B cell (primary cell): ENCODE measurements around the gene GRAMD2A. TPM values are rescaled to one million over a fixed set of nuclear protein-coding genes. Genes with fewer than 3 reads are reported as not detected.

Experiments used
- ATAC-seq: fragments of 200-7000 bp; cut with Tn5 transposase; one replicate; pipeline ENCODE4 v1.10.0; 2021; ENCODE audit warnings: low read depth, mild to moderate bottlenecking, moderate number of reproducible peaks, moderate library complexity
- CTCF ChIA-PET: fragments of 350-600 bp; sonication (Branson Sonifier 250); formaldehyde crosslinking; loops from one replicate; lab custom pipeline; 2021; ENCODE audit warnings: antibody characterized with exemption, inconsistent platforms; lab: Charles Lee
- POLR2A ChIA-PET: fragments of 350-600 bp; sonication (Branson Sonifier 250); formaldehyde crosslinking; loops from one replicate; lab custom pipeline; 2021; ENCODE audit warnings: antibody characterized with exemption; lab: Charles Lee
- DNase-seq: peaks from one replicate; pipeline ENCODE4 v3.0.0; 2013
- H2AFZ ChIP-seq: 2 replicates; pipeline ENCODE4 v1.6.1; 2012; ENCODE audit warnings: mild to moderate bottlenecking, low read depth, low read length; ENCODE audit not compliant: insufficient read depth, poor library complexity, severe bottlenecking
- H3K27ac ChIP-seq, 2 donors: 1 replicate in 1 of 2; 2 replicates in 1 of 2; pipeline ENCODE4 v1.5.1; 2012 to 2013; ENCODE audit warnings: low read length in 2 of 2, mild to moderate bottlenecking in 2 of 2, moderate library complexity in 1 of 2
- H3K27me3 ChIP-seq, 4 experiments: fragments of 200-600 bp in 1 of 4; sonication (generic) in 1 of 4; replicated peaks in 1 of 4; 1 replicate in 2 of 4; 2 replicates in 2 of 4; pipeline versions ENCODE4 v1.6.1 to v1.7.0; 2013 to 2016; ENCODE audit warnings: low read length in 3 of 4, mild to moderate bottlenecking in 2 of 4, mixed read lengths in 1 of 4, moderate library complexity in 1 of 4; ENCODE audit not compliant: insufficient read depth in 4 of 4, control insufficient read depth in 3 of 4; ENCODE audit errors: control extremely low read depth in 1 of 4
- H3K36me3 ChIP-seq, 2 experiments: replicated peaks in 1 of 2; 1 replicate in 1 of 2; 2 replicates in 1 of 2; pipeline versions ENCODE4 v1.6.1 to v1.7.1; 2013; ENCODE audit warnings: low read length in 1 of 2; ENCODE audit not compliant: insufficient read depth in 2 of 2, control insufficient read depth in 1 of 2; ENCODE audit errors: control extremely low read depth in 1 of 2, extremely low read depth in 1 of 2
- H3K4me1 ChIP-seq, 2 donors: fragments of 200-600 bp in 1 of 2; sonication (generic) in 1 of 2; 1 replicate in 1 of 2; 2 replicates in 1 of 2; pipeline versions ENCODE4 v1.5.1 to v1.6.1; 2013 to 2017; ENCODE audit warnings: low read length in 2 of 2; ENCODE audit not compliant: control insufficient read depth in 2 of 2, insufficient read depth in 2 of 2
- H3K4me2 ChIP-seq: replicated peaks from 2 replicates; pipeline ENCODE3; 2012; ENCODE audit warnings: mild to moderate bottlenecking, low read depth, low read length; ENCODE audit not compliant: poor library complexity, severe bottlenecking
- H3K4me3 ChIP-seq, 5 experiments: fragments of 200-600 bp in 1 of 5; sonication (generic) in 1 of 5; 1 replicate in 3 of 5; 2 replicates in 2 of 5; pipeline versions ENCODE4 v1.5.1 to v1.7.0; 2011 to 2016; ENCODE audit warnings: low read length in 4 of 5, mild to moderate bottlenecking in 4 of 5, low read depth in 2 of 5, control low read depth in 1 of 5, moderate library complexity in 1 of 5; ENCODE audit not compliant: insufficient read depth in 1 of 5; ENCODE audit errors: control extremely low read depth in 1 of 5, extremely low read depth in 1 of 5
- H3K79me2 ChIP-seq: fragments of 200-600 bp; sonication (generic); one replicate; pipeline ENCODE4 v1.6.0; 2016; ENCODE audit warnings: low read length; ENCODE audit not compliant: control insufficient read depth, insufficient read depth
- H3K9ac ChIP-seq: fragments of 200-600 bp; sonication (generic); 2 replicates; pipeline ENCODE4 v1.6.1; 2017; ENCODE audit warnings: mild to moderate bottlenecking, low read length, moderate library complexity
- H3K9me3 ChIP-seq, 3 donors: one replicate each; pipeline versions ENCODE4 v1.6.1 to v1.7.1; 2013; ENCODE audit warnings: low read length in 2 of 3; ENCODE audit not compliant: control insufficient read depth in 2 of 3, insufficient read depth in 1 of 3; ENCODE audit errors: control extremely low read depth in 1 of 3
- H4K20me1 ChIP-seq: 2 replicates; pipeline ENCODE4 v1.6.0; 2012; ENCODE audit warnings: mild to moderate bottlenecking, low read length; ENCODE audit not compliant: insufficient read depth, control insufficient read depth, poor library complexity, severe bottlenecking
- H3K27ac Mint-ChIP-seq: one replicate; pipeline ENCODE4 v1.8.0; 2021; ENCODE audit warnings: mixed read lengths
- H3K27me3 Mint-ChIP-seq: one replicate; pipeline ENCODE4 v1.8.0; 2021; ENCODE audit warnings: mixed read lengths
- H3K4me1 Mint-ChIP-seq: one replicate; pipeline ENCODE4 v1.8.0; 2021; ENCODE audit warnings: mixed read lengths
- H3K4me3 Mint-ChIP-seq: one replicate; pipeline ENCODE4 v1.8.0; 2021; ENCODE audit warnings: mixed read lengths
- H3K9me3 Mint-ChIP-seq: one replicate; pipeline ENCODE4 v1.8.0; 2022; ENCODE audit warnings: mixed read lengths; ENCODE audit not compliant: insufficient read depth
- CTCF ChIP-seq: fragments of 200-600 bp; IDR thresholded peaks from one replicate; pipeline ENCODE4 v1.8.0; 2022; ENCODE audit warnings: antibody characterized with exemption, mild to moderate bottlenecking
- EZH2 ChIP-seq: IDR thresholded peaks from 2 replicates; pipeline ENCODE4 v1.6.1; 2012; ENCODE audit warnings: borderline replicate concordance, low read depth, mild to moderate bottlenecking, moderate library complexity, low read length; ENCODE audit not compliant: insufficient read depth, poor library complexity, severe bottlenecking
- WGBS: methylation state at CpG from one replicate; pipeline ENCODE4 v1.1.5; 2013; ENCODE audit warnings: missing lambda C conversion rate; ENCODE audit not compliant: insufficient coverage; 5-methylcytosine and 5-hydroxymethylcytosine counted together
- intact Hi-C: fragments of 100-400 bp; cut with micrococcal nuclease; formaldehyde crosslinking; loops from one replicate; pipeline ENCODE4 v1.10.0; 2022
- polyA plus RNA-seq: library from polyadenylated mRNA; depleted of rRNA; stranded (reverse); fragments of >200 nt; gene quantifications from 2 replicates; pipeline ENCODE4 v1.2.3, GENCODE V29; 2012
- total RNA-seq, 2 donors: library from RNA; stranded (reverse); fragments of 120-200 nt in 1 of 2; gene quantifications; 1 replicate in 1 of 2; 2 replicates in 1 of 2; pipeline versions ENCODE4 v1.2.3 to v1.2.4, GENCODE V29; 2013 to 2022

The GRAMD2A gene
- total and polyA plus RNA-seq, 2 donors (not counting 1 experiment from before 2014, with no cell fraction given), result not detected

DNA sequence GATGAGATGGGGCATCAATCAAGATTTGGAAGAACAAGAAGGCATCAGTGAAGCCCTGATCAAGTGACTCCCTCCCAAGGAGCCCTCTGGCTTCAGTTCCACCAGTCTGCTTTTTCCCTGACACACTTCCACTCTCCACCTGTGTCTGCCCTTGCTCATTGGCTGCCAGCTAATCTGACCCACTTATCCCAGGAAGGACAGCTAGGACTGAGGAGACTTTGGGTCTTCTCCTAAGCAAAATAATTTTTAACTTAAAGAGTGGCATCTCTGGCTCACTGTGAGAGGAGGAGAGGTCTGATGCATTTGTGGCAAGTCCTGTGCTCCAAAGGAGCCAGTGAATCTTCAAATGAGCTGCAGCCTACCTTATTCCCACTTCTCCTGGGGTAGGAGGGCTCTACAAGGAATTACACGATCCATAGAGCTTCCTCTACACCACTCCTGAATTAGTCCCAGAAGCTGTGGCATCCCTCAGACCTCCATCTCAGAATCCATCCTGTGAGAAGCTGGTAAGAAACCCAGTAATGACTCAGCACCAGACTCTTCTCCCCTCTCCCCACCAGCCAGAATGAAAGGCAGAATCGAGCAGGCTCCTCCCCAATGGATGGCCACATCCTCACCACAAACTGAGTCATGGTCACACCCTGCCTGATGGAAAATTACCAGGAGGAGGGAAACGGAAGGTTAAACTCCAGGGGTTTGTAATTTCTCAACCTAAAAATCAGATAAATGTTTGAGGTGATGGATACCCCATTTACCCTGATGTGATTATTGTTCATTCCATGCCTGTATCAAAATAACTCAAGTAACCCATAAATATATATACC lies 39.7 kb upstream of the GRAMD2A start:
- Mint-ChIP-seq H3K4me1 (peaks cover 1% of the 10 kb centered on the region), H3K27ac (no peak overlapping the region), H3K27me3 (no peaks in the 10 kb centered on the region), H3K4me3 (no peak overlapping the region), H3K9me3 (no peaks in the 10 kb centered on the region)
- intact Hi-C loops, result no loop called here
- no peak overlapping the region for H2AFZ ChIP-seq
- no peak for DNase-seq
- H3K27me3 ChIP-seq, result no peaks in the 10 kb centered on the region
- H3K36me3 ChIP-seq, result peaks cover 1 to 19% of the 10 kb centered on the region in 2 experiments
- WGBS, result 0% methylated on average over 1 of the region's 3 CpGs
- H3K4me2 ChIP-seq, result no peak overlapping the region
- TF ChIP-seq EZH2 (no peak), CTCF (no peak)
- POLR2A ChIA-PET, result no interaction called here
- no peak overlapping the region for H3K4me3 ChIP-seq
- ATAC-seq, result no peak
- CTCF ChIA-PET, result no interaction called here
- H3K27ac ChIP-seq, result no peak overlapping the region
- H3K79me2 ChIP-seq, result no peaks in the 10 kb centered on the region
- H4K20me1 ChIP-seq, result no peaks in the 10 kb centered on the region
- no peak overlapping the region for H3K9ac ChIP-seq
- no peaks in the 10 kb centered on the region for H3K9me3 ChIP-seq
- no peaks in the 10 kb centered on the region for H3K4me1 ChIP-seq

GRCh38 chr15:72236381-72237003 lies 38.9 kb upstream of the GRAMD2A start:
- 92% methylated on average over 2 of the region's 2 CpGs for WGBS
- Histone ChIP-seq H3K4me1 (peaks cover 7% of the 10 kb centered on the region in 2 donors), H3K79me2 (no peaks in the 10 kb centered on the region), H3K4me3 (no peak overlapping the region), H2AFZ (no peak overlapping the region), H4K20me1 (no peaks in the 10 kb centered on the region), H3K27me3 (no peaks in the 10 kb centered on the region), H3K9ac (no peak overlapping the region), H3K27ac (no peak overlapping the region), H3K4me2 (no peak overlapping the region), H3K36me3 (peaks cover 0 to 12% of the 10 kb centered on the region in 2 experiments), H3K9me3 (no peaks in the 10 kb centered on the region)
- Mint-ChIP-seq H3K27me3 (no peaks in the 10 kb centered on the region), H3K4me3 (no peak overlapping the region), H3K27ac (no peak overlapping the region), H3K4me1 (peaks cover 9% of the 10 kb centered on the region), H3K9me3 (no peaks in the 10 kb centered on the region)
- intact Hi-C loops, result no loop called here
- ChIA-PET CTCF (no interaction called here), POLR2A (no interaction called here)
- ATAC-seq, result no peak
- no peak for DNase-seq
- no peak for TF ChIP-seq EZH2
- no peak for TF ChIP-seq CTCF
